Measurements from ENCODE around the gene SMCO1.

DNA sequence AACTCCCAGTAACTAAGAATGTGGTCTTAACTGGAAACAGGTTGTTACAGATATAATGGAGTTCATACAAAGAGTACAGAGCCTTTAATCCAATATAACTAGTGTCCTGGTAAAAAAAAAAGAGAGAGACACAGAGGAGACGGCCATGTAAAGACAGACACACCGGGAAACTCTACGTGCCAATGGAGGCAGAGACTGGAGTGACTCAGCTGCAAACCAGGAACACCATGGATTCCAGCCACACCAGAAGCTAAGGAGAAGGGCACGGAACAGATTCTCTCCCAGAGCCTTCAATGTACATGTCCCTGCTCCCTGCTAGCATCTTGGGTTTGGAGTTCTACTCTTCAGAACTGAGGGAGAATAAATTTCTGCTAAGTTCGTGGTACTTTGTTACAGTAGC lies 16.1 kb downstream of the SMCO1 start:
- TF ChIP-seq, protein P1, sequence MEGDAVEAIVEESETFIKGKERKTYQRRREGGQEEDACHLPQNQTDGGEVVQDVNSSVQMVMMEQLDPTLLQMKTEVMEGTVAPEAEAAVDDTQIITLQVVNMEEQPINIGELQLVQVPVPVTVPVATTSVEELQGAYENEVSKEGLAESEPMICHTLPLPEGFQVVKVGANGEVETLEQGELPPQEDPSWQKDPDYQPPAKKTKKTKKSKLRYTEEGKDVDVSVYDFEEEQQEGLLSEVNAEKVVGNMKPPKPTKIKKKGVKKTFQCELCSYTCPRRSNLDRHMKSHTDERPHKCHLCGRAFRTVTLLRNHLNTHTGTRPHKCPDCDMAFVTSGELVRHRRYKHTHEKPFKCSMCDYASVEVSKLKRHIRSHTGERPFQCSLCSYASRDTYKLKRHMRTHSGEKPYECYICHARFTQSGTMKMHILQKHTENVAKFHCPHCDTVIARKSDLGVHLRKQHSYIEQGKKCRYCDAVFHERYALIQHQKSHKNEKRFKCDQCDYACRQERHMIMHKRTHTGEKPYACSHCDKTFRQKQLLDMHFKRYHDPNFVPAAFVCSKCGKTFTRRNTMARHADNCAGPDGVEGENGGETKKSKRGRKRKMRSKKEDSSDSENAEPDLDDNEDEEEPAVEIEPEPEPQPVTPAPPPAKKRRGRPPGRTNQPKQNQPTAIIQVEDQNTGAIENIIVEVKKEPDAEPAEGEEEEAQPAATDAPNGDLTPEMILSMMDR (IDR thresholded peaks at IDR 0.05; ENCODE audit: extremely low read depth in 1 of 2, insufficient read depth in 1 of 2, low read depth in 1 of 2, low read length in 2 of 2) = no peak
- no peak for TF ChIP-seq GATA2 (IDR thresholded peaks at IDR 0.05; ENCODE audit: insufficient read depth, insufficient read length, low read depth, low read length)
- no peak for TF ChIP-seq POLR2AphosphoS5 (IDR thresholded peaks at IDR 0.05; ENCODE audit: insufficient read depth, low read depth, low read length)
- TF ChIP-seq, protein P2, sequence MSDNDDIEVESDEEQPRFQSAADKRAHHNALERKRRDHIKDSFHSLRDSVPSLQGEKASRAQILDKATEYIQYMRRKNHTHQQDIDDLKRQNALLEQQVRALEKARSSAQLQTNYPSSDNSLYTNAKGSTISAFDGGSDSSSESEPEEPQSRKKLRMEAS (IDR thresholded peaks at IDR 0.05; ENCODE audit: insufficient read depth, insufficient read length) = no peak
- no peak for TF ChIP-seq POLR2A (IDR thresholded peaks at IDR 0.05; ENCODE audit: low read depth, low read length)

Measured in endothelial cell of umbilical vein (primary cell).